ENCODE results near the gene MTRR. TPM values are rescaled to one million over a fixed set of nuclear protein-coding genes. Genes with fewer than 3 reads are reported as not detected.
A peak's percentile ranks its signal among the peaks of the same experiment; 100 is the strongest.

MTRR gene
- total RNA-seq, 2 donors from 2014 or later: 15.8 to 23.9 TPM

DNA sequence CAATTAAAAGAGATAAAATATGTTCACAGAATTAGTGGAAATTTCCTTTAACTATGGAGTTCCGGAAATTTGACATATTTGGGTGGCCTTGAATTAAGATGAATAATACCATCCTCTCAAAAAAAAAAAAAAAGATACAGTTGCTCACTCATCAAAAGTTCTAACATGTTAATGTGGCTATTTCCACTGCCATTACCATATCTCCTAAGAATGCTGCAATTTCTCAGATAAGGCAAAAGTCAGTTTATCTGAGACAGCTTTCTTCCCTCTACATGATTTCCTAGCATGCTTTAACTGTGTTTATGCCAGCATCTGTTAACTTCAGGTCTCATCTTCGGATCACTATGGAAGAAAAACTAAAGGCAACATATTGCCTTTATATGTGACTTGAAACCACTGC is 2.8 kb upstream of the MTRR start:
- Histone ChIP-seq H3K4me3 (no peak overlapping the region), H3K9me3 (no peaks in the 10 kb centered on the region), H3K4me1 (peaks cover 22% of the 10 kb centered on the region), H3K36me3 (replicated peaks in 1 of 2; ENCODE audit: insufficient read depth in 1 of 2, low read depth in 2 of 2) (peaks cover 0 to 4% of the 10 kb centered on the region in 2 donors), H3K27ac (no peak overlapping the region), H3K27me3 (no peaks in the 10 kb centered on the region)
- no peak for ATAC-seq
- intact Hi-C loops (cut with DNase I): no loop called here
- DNase-seq: no peak
- TF ChIP-seq POLR2A (IDR thresholded peaks at IDR 0.05) (no peak), CTCF (IDR thresholded peaks at IDR 0.05) (no peak)
- WGBS, 2 donors: 84 to 85% methylated on average over 2 of the region's 2 CpGs

GRCh38 chr5:7867260-7867659 is 1.7 kb upstream of the MTRR start:
- Histone ChIP-seq H3K36me3 (replicated peaks in 1 of 2; ENCODE audit: insufficient read depth in 1 of 2, low read depth in 2 of 2) (peaks cover 0 to 4% of the 10 kb centered on the region in 2 donors), H3K9me3 (no peaks in the 10 kb centered on the region), H3K27me3 (no peaks in the 10 kb centered on the region), H3K4me3 (no peak overlapping the region), H3K27ac (no peak overlapping the region), H3K4me1 (peaks cover 28% of the 10 kb centered on the region)
- ATAC-seq (no peak), DNase-seq (no peak)
- no peak for TF ChIP-seq POLR2A (IDR thresholded peaks at IDR 0.05)
- TF ChIP-seq CTCF (IDR thresholded peaks at IDR 0.05): no peak
- WGBS, 2 donors: 32 to 47% methylated on average over 3 of the region's 3 CpGs
- intact Hi-C loops (cut with DNase I): no loop called here

- DNase-seq (no peak), ATAC-seq (no peak)
- H3K27me3 ChIP-seq: no peaks in the 10 kb centered on the region
- intact Hi-C loops (cut with DNase I): no loop called here
- peak overlapping the region; percentile 62 to 94 (median 86) for H3K27ac ChIP-seq
- 0 to 1% methylated on average over 8 of the region's 8 CpGs for WGBS, 2 donors
- H3K9me3 ChIP-seq: no peaks in the 10 kb centered on the region
- H3K36me3 ChIP-seq (replicated peaks in 1 of 2; ENCODE audit: insufficient read depth in 1 of 2, low read depth in 2 of 2): peaks cover 0 to 2% of the 10 kb centered on the region in 2 donors
- TF ChIP-seq CTCF (IDR thresholded peaks at IDR 0.05) (no peak), POLR2A (IDR thresholded peaks at IDR 0.05) (no peak)
- peaks cover 28% of the 10 kb centered on the region for H3K4me1 ChIP-seq
- peak overlapping the region; percentile 97 to 98 for H3K4me3 ChIP-seq
Observed at GRCh38 chr5:7868427-7868772, 548 bp upstream of the MTRR start.

- Histone ChIP-seq H3K4me1 (peaks cover 28% of the 10 kb centered on the region), H3K36me3 (replicated peaks in 1 of 2; ENCODE audit: insufficient read depth in 1 of 2, low read depth in 2 of 2) (peaks cover 0 to 2% of the 10 kb centered on the region in 2 donors), H3K27me3 (no peaks in the 10 kb centered on the region), H3K9me3 (no peaks in the 10 kb centered on the region), H3K4me3 (peak overlapping the region; percentile 97 to 98), H3K27ac (peak overlapping the region; percentile 74 to 94 (median 86))
- intact Hi-C loops (cut with DNase I): no loop called here
- TF ChIP-seq CTCF (IDR thresholded peaks at IDR 0.05) (no peak), POLR2A (IDR thresholded peaks at IDR 0.05) (no peak)
- peak; percentile 57 for ATAC-seq
- DNase-seq: peak in 3 of 4 donors; percentile 21 to 52 (median 31)
- WGBS, 2 donors: 0 to 2% methylated on average over 10 to 41 of the region's 41 CpGs
Observed at GRCh38 chr5:7869474-7870136, 657 bp downstream of the MTRR start.

GRCh38 chr5:7871653-7872052 is 2.7 kb downstream of the MTRR start:
- no peak for ATAC-seq
- H3K4me1 ChIP-seq: peaks cover 28% of the 10 kb centered on the region
- H3K4me3 ChIP-seq: no peak overlapping the region

More at GRCh38 chr5:7871653-7872052, 2.7 kb downstream of the MTRR start:
- no peaks in the 10 kb centered on the region for H3K27me3 ChIP-seq
- DNase-seq: no peak
- intact Hi-C loops (cut with DNase I): no loop called here
- no peak for TF ChIP-seq POLR2A (IDR thresholded peaks at IDR 0.05)
- no peak for TF ChIP-seq CTCF (IDR thresholded peaks at IDR 0.05)
- WGBS, 2 donors: 56 to 77% methylated on average over 2 of the region's 2 CpGs
- H3K36me3 ChIP-seq (replicated peaks in 1 of 2; ENCODE audit: insufficient read depth in 1 of 2, low read depth in 2 of 2): peaks cover 4 to 12% of the 10 kb centered on the region in 2 donors
- H3K27ac ChIP-seq: no peak overlapping the region
- no peaks in the 10 kb centered on the region for H3K9me3 ChIP-seq

Measured in body of pancreas (tissue), 4 donors.